HuH-7.5 (cell line): ENCODE data around the gene KHDRBS1.
"Not testable (repeated sequence)": the region's sequence is repeated elsewhere in the genome, so short reads cannot be mapped to it uniquely, and the experiment has no call there.

Experiments used
- DNase-seq: peaks from one replicate; pipeline ENCODE4 v3.0.0; 2011; ENCODE audit warnings: low spot score

Gene KHDRBS1

DNA sequence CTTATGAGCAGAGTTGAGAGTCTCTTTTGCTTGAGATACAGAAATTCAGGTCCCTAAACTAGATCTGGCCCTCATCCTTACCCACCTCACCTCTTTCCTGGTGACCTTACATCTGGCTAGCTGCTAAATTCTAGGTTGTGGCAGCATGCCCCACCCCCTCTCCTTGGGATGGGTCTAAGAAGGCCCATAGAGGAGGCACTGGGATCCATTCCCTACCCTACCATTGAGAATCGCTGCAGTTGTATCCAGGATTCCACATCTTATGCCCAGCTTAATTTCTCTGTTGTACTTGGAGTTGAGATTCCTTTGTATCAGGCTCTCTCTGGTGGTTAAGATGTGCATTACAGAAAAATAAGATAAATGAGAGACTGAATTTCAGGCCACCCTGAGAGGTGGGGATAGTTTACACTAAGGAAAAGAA, 49.6 kb downstream of the KHDRBS1 start:
- DNase-seq: peak; percentile 26

DNA sequence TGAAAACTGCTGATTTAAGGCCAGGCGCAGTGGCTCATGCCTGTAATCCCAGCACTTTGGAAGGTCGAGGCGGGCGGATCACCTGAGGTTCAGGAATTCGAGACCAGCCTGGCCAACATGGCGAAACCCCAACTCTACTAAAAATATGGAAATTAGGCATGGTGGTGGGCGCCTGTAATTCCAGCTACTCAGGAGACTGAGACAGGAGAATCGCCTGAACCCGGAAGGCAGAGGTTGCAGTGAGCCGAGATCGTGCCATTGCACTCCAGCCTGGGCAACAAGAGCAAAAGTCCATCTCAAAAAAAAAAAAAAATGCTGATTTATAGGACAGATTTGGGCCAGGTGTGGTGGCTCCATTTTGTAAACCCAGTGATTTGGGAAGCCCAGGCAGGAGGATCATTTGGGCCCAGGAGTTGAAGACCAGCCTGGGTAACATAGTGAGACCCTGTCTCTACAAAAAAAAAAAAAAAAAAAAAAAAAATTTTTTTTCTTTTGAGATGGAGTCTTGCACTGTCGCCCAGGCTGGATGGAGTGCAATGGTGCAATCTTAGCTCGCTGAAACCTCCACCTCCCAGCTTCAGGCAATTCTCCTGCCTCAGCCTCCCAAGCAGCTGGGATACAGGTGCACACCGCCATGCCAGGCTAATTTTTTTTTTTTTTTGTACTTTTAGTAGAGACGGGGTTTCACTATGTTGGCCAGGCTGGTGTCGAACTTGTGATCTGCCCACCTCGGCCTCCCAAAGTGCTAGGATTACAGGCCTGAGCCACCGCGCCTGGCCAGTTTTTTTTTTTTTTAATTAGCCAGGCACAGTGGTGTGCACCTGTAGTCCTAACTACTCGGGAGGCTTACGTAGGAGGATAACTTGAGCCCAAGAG, 52.2 kb downstream of the KHDRBS1 start:
- not testable (repeated sequence) for DNase-seq

DNA sequence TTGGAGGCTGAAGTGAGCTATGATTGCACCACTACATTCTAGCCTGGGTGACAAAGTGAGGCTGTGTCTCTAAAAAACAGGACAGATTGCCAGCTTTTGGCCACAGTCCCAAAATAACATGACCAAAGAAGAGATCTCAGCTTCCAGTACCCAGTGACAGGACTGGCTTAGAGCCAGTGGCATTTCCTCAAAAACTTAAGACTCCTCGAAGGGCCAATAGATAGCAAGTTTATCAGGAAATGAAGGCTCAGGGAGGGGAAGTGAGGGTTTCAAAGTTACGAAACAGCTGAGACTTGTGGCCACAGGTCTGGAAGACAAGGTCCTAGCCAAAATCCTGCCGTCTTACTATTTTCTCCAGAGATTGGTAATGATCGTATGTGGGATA, 52.8 kb downstream of the KHDRBS1 start:
- no peak for DNase-seq

DNA sequence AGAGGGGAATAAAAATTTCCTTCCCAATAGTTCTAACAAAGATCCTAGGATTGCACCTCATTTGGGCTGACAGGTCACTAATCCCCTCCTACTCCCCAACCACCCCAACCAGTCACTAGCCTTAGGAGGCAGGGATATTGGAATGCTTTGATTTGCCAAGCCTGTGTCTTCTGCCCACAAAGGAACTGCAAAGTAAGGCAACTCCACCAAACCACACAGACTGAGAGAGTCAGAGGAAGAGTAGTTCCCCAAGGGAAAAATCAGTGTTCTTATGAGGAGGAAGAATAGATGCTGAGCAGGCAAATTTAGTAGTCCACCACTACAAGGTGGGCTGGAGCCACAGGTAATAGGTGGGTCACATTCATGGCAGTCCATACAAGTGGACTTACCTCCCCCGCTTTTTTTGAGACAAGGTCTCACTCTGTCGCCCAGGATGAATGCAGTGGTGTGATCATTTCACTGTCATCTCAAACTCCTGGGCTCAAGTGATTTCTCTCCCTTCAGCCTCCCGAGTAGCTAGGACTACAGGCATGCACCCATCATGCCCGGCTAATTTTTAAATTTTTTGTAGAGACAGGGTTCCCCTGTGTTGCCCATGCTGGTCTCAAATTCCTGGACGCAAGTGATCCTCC, 55.4 kb downstream of the KHDRBS1 start:
- DNase-seq: no peak

DNA sequence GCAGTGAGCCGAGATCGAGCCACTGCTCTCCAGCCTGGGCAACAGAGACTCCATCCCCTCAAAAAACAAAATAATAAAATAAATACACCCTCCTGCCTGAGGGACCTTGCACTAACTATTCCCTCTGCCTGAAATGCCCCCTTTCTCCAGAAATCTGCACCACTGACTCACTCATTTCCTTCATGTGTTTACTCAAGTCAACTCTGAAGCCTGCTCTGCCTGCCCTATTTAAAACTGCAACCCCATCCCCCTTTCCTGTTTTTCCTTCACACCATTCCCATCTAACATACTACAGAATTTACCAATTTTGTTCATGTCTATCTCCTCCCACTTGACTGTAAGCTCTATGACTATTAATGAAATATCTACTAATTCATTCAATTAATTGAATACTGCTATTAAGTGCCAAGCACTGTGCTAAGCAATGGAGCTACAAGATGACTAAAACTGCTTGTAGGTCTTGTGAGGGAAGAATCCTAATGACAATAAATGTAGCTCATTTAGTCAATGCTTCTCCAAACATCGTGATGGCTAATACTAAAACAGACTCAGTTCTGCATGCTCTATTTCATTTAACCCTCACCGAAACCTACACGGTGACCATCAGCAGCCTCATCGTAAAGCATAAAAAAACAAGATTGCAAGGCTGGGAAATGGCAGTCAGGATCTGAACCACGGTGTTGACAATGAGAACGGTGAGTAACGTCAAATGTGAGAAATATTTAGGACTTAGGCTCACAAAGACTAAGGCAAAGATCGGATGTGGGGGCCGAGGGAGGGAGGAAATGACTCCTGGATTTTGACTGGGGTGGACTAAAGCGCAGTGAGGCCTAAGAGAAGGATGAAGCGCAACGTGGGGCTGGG, 58.3 kb downstream of the KHDRBS1 start:
- DNase-seq: no peak

DNA sequence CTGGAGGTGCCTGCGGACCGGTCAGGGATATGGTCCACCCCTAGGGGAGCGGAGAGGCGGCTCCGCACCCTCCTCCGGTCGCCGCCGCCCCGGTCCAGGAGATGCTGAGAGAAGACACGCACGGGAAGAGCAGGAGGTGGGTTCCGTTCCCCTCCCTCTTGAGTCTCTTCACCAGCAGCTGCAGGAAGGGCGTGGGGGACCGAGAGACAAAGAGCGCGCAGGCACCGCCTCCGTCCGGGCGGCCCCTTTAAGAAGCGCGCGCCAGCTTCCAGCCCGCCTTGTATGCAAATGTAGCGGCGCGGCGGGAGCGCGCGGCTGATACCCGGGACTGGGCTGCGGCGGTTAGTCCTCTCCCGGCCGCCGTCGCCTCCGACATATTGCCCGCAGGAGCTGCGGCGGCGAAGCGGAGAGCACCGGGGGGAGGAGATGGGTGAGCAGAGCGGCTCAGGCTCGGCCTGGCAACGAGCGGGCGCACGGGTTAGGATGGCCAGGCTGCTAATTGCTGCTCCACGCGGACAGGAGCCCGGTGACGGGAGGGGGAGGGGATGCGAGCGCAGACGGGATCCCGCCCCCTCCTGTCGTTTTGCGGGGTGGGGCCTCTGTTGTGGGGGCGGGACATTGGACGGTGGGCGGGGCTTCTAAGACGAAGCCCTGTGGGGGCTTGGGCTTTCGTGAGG, 59.1 kb downstream of the KHDRBS1 start, which contains the start of gene TMEM39B:
TSS of gene TMEM39B (plus strand) at position 318 of the 677 bp plus-strand sequence. CDS start at position 427, 109 bp downstream.
- peak; percentile 83 for DNase-seq

DNA sequence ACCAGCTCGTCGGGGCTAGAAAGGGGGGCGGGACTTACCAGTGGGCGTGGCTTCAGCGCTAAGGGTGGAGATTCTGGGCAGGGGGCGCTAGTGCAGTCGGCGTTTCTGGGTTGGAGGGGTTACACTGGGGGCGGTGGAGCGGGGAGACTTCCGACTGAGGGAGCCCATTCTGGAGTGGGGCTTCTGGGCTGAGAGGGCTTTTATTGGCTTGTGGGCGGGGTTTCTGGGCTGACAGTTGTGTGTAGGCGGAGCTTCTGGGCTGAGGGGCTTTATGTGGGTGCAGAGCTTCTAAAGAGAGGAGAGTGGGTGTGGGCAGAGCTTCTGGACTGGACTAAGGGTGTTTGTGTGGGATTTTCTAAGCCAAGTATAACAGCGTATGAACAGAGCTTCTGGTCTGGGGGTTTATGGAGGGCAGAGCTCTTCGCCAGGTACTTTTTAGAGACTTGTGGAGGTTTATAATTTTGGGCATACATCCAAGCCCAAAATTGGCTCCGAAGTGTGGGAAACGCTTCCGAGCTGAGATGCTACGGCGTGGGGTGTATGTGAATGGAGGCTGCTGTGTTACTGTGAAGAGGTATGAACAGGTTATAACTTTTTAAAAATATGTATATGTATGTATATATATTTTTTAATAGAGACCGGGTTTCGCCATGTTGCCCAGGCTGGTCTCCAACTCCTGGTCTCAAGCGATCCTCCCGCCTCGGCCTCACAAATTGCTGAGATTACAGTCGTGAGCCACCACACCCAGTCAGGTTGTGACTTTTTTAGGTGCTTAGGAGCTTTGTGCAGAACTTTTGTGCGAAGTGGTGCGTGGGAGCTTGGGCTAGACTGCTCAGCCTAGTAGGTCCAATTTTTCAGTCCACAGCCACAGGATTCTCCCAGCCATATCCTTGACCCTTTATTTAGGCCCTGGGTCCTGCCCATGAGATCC, 59.9 kb downstream of the KHDRBS1 start:
- no peak for DNase-seq

DNA sequence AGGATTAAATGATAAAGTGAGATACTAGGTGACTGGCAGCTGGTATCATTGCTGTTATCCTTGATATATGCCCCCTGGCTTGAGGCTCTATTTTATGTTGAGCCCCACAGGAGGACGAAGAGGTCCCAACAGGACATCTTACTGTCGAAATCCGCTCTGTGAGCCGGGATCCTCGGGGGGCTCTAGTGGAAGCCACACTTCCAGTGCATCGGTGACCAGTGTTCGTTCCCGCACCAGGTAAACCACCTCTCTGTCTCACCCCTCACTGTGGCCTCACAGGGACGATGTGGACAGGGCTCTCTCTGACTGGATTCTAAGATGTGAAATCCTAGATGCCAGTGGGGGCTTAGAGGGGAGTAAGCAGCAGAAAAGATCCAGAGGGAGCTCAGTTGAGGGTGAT, 61.2 kb downstream of the KHDRBS1 start:
- DNase-seq: no peak

DNA sequence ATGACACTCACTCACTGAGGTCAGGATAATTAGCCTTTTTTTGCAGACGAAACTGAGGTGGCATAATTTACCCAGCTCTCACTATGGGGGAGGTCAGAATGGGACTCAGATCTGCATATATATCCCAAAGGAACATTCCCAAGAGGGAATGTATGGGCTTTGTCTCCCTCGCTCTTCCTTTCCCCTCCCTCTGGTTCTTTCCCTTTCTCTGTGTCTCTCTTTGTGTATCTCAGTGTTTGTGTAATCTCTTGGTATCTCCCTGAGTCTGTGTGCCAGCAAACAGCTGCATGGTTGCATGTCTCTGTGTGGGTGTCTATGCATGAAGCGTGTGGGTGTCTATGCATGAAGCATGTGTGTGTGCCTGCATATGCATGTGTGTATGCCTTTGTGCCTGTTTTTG, 63.8 kb downstream of the KHDRBS1 start:
- no peak for DNase-seq

DNA sequence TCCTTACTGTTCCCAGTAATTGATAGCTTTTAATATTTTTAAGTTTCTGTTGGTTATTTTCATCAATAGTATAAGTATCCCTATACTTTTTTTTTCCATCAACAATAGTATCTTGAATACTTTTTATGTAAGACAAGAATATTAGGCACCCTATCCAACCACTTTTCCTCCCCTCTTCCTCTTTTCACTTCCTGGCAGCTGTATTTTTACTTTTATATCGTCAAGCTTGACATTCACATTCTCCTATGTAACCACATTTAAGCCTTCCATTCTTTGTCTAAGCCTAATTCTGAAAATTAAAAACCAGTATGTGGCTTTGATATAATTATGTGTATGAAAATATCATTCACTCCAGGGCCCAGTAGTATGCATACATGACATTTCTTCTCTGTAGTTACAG, 68.4 kb downstream of the KHDRBS1 start:
- DNase-seq: no peak

DNA sequence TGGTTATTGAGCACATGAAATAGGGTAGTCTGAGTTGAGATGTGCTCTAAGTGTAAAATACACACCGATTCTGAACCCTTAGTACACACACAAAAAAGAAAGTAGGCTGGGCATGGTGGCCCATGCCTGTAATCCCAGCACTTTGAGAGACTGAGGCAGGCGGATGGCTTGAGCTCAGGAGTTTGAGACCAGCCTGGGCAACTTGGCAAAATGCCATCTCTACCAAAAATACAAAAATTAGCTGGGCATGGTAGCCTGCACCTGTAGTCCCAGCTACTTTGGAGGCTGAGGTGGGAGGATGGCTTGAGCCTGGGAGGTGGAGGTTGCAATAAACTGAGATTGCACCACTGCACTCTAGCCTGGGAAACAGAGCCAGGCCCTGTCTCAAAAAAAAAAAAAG, 72.7 kb downstream of the KHDRBS1 start:
- DNase-seq: not testable (repeated sequence)

DNA sequence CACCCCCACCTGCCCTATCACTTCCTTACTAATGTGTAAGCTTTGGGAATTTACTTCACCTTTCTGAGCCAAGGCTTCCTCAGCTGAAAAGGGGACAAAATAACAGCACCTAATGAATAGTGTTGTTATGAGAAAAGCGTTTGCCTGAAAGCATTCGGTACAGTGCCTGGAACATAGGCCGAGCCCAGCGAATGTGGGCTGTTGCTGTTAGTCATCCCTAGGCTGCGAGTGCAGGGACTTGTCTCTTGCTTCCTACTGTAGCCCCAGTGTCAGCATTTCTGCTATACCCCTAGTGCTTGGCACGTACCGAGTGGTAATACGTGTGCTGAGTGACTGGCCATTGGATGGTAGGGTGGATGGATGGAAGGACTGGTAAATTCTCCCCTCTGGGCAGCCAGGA, 77.5 kb downstream of the KHDRBS1 start:
- DNase-seq: no peak

DNA sequence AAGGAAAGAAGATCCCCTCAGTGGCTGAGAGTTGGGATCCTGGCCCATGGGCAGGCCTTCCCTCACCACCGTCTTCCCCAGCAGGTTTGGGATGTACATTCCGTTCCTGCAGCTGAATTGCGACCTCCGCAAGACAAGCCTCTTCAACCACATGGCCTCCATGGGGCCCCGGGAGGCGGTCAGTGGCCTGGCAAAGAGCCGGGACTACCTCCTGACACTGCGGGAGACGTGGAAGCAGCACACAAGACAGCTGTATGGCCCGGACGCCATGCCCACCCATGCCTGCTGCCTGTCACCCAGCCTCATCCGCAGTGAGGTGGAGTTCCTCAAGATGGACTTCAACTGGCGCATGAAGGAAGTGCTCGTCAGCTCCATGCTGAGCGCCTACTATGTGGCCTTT, 77.9 kb downstream of the KHDRBS1 start:
- DNase-seq: no peak
